Measurements from ENCODE around the gene VARS2.
A peak's percentile ranks its signal among the peaks of the same experiment; 100 is the strongest.

Gene VARS2

DNA sequence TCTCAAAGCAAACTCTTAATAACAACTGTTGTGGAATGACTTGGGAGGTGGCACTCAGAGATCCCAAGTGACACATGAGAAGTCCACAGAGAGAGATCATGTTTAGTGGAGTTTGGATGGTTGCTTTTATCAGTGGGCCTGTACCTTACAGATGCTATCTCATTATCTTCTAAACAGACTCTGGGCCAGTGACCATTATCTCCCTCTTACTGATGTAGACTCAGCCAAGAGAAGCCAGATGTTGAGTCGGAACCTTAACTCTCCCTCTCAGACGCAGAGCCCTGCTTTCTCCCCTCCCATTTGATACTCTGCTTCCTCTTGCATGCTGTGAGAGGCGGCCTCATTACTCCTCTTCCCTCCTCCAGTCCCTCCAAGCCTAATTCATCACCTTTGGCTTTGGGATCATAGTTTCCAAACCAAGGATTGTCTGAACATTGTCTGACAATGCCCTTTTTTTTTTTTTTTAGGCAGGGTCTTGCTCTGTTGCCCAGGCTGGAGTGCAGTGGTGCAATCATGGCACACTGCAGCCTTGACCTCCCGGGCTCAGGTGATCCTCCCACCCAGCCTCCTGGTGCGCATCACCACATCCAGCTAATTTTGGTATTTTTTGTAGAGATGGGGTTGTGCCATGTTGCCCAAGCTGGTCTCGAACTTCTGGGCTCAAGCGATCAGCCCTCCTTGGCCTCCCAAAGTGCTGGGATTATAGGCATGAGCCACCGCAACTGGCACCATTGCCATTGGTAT, 34.2 kb upstream of the VARS2 start:
- Histone ChIP-seq H3K23ac (ENCODE audit: low read length) (no peak overlapping the region), H3K27me3 (ENCODE audit: insufficient read depth, low read length, poor library complexity) (no peaks in the 10 kb centered on the region), H2BK15ac (replicated peaks; ENCODE audit: low read depth) (no peak overlapping the region), H3K79me1 (ENCODE audit: low read length) (peaks cover 3% of the 10 kb centered on the region), H3K56ac (ENCODE audit: low read length) (peak overlapping the region; percentile 86), H3K27ac (ENCODE audit: low read depth, low read length) (no peak overlapping the region), H3K18ac (ENCODE audit: low read length) (no peak overlapping the region), H2BK5ac (ENCODE audit: low read length) (no peak overlapping the region), H3K36me3 (ENCODE audit: control insufficient read depth, insufficient read depth, low read length) (no peaks in the 10 kb centered on the region), H2BK120ac (ENCODE audit: low read depth, low read length) (no peak overlapping the region), H3K79me2 (ENCODE audit: control insufficient read depth, insufficient read depth, low read length) (peaks cover 10% of the 10 kb centered on the region), H3K4me2 (ENCODE audit: low read length) (no peak overlapping the region), H4K5ac (ENCODE audit: low read length) (no peak overlapping the region), H3K4ac (ENCODE audit: low read depth, low read length) (no peak overlapping the region), H2AK5ac (ENCODE audit: low read length) (no peak overlapping the region), H3K4me3 (ENCODE audit: low read length) (no peak overlapping the region), H3K9ac (ENCODE audit: low read length) (no peak overlapping the region), H3K4me1 (ENCODE audit: control insufficient read depth, low read depth, low read length) (peaks cover 21% of the 10 kb centered on the region), H4K8ac (ENCODE audit: low read depth, low read length) (no peak overlapping the region)
- peak; percentile 41 for DNase-seq
- no CpG with 5 or more reads among the region's 8 CpGs for WGBS (ENCODE audit: extremely low coverage, insufficient coverage, low lambda C conversion rate)

DNA sequence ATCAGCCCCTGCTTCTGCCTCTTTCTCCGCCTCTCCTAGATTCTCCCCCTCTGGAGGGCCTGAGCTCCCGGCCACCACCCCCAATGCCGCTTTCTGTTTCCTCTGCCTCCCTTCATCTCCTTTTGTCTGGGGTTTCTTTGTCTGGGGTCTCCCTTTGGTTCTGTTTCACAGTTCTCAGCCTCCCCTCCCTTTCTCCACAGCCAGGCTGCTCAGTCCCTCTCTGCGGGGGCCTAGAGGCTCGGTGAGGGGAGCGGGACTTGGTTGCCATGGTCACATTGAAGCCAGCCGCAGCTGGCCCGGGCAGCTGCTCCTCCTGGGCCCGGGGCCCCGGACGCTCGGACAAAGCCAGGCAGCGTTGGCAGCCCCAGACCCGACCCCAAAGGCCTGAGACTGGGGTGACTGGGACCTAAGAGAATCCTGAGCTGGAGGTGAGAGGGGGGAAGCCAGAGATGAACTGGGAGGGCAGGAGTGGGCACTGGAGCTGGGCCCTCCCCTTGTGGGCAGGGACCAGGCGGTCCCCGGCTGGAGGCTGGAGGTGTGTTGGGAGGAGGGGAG, 33.3 kb upstream of the VARS2 start:
- H3K79me2 ChIP-seq (ENCODE audit: control insufficient read depth, insufficient read depth, low read length): peaks cover 20% of the 10 kb centered on the region
- no CpG with 5 or more reads among the region's 16 CpGs for WGBS (ENCODE audit: extremely low coverage, insufficient coverage, low lambda C conversion rate)
- no peak overlapping the region for H3K27ac ChIP-seq (ENCODE audit: low read depth, low read length)
- H3K56ac ChIP-seq (ENCODE audit: low read length): peak overlapping the region; percentile 86
- no peak overlapping the region for H2BK5ac ChIP-seq (ENCODE audit: low read length)
- H3K79me1 ChIP-seq (ENCODE audit: low read length): peaks cover 7% of the 10 kb centered on the region
- peak; percentile 73 for DNase-seq
- no peak overlapping the region for H4K8ac ChIP-seq (ENCODE audit: low read depth, low read length)
- peak overlapping the region; percentile 55 for H3K9ac ChIP-seq (ENCODE audit: low read length)
- H4K5ac ChIP-seq (ENCODE audit: low read length): no peak overlapping the region
- H3K23ac ChIP-seq (ENCODE audit: low read length): peak overlapping the region; percentile 6
- no peak overlapping the region for H2BK120ac ChIP-seq (ENCODE audit: low read depth, low read length)
- H3K18ac ChIP-seq (ENCODE audit: low read length): peak overlapping the region; percentile 2
- no peaks in the 10 kb centered on the region for H3K36me3 ChIP-seq (ENCODE audit: control insufficient read depth, insufficient read depth, low read length)
- H3K4me3 ChIP-seq (ENCODE audit: low read length): peak overlapping the region; percentile 6
- no peaks in the 10 kb centered on the region for H3K27me3 ChIP-seq (ENCODE audit: insufficient read depth, low read length, poor library complexity)
- peaks cover 26% of the 10 kb centered on the region for H3K4me1 ChIP-seq (ENCODE audit: control insufficient read depth, low read depth, low read length)
- peak overlapping the region; percentile 71 for H3K4me2 ChIP-seq (ENCODE audit: low read length)
- H2AK5ac ChIP-seq (ENCODE audit: low read length): no peak overlapping the region
- no peak overlapping the region for H2BK15ac ChIP-seq (replicated peaks; ENCODE audit: low read depth)
- H3K4ac ChIP-seq (ENCODE audit: low read depth, low read length): peak overlapping the region; percentile 70

DNA sequence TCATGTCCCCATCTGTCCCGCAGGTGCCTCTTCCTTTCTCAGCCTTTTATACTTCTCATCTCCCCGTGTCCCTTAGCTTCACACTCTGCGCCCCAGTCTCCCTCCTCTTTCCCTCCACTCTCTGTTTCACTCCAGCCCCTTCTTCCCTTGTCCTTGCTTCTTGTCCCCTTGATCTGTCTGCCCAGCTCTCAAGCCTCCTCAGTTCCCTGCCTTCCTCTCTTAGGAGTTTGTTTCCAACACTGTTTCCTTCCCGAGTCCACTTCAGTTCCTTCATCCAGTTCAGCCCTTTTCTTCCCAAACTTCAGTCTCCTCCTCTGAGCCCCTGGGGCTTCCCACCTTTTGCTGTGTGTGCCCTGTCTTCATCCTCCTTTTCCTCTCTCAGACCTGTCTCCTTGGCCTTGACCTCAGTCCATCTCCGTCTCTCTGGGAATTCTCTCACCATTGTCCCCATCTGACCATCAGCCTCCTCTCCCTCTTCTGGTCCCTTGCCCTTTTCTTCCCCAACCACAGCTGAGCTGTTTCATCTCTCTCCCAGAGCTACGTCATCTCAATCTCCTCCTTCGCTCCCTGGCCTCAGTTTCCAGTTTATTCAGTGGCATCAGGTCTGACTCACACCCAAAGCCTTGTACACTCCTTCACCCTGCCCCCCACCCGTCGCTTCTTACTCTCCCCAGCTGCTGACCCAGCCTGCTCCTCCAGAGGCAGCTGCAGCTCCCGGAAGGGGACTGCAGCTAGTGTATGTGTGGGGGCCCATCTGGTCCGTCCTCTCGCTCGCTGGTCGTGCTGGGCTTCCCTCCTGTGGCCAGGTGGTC, 32.4 kb upstream of the VARS2 start:
- H2BK120ac ChIP-seq (ENCODE audit: low read depth, low read length): no peak overlapping the region
- peak overlapping the region; percentile 55 for H3K9ac ChIP-seq (ENCODE audit: low read length)
- H2BK5ac ChIP-seq (ENCODE audit: low read length): peak overlapping the region; percentile 23
- H4K5ac ChIP-seq (ENCODE audit: low read length): peak overlapping the region; percentile 52
- no peaks in the 10 kb centered on the region for H3K27me3 ChIP-seq (ENCODE audit: insufficient read depth, low read length, poor library complexity)
- peak; percentile 37 for DNase-seq
- H3K4ac ChIP-seq (ENCODE audit: low read depth, low read length): no peak overlapping the region
- H3K36me3 ChIP-seq (ENCODE audit: control insufficient read depth, insufficient read depth, low read length): no peaks in the 10 kb centered on the region
- no peak overlapping the region for H4K8ac ChIP-seq (ENCODE audit: low read depth, low read length)
- H2BK15ac ChIP-seq (replicated peaks; ENCODE audit: low read depth): no peak overlapping the region
- H3K27ac ChIP-seq (ENCODE audit: low read depth, low read length): peak overlapping the region; percentile 40
- peaks cover 24% of the 10 kb centered on the region for H3K79me2 ChIP-seq (ENCODE audit: control insufficient read depth, insufficient read depth, low read length)
- WGBS (ENCODE audit: extremely low coverage, insufficient coverage, low lambda C conversion rate): no CpG with 5 or more reads among the region's 14 CpGs
- peaks cover 7% of the 10 kb centered on the region for H3K79me1 ChIP-seq (ENCODE audit: low read length)
- peak overlapping the region; percentile 90 for H2AK5ac ChIP-seq (ENCODE audit: low read length)
- H3K23ac ChIP-seq (ENCODE audit: low read length): peak overlapping the region; percentile 33
- H3K4me1 ChIP-seq (ENCODE audit: control insufficient read depth, low read depth, low read length): peaks cover 29% of the 10 kb centered on the region
- H3K4me2 ChIP-seq (ENCODE audit: low read length): peak overlapping the region; percentile 14
- peak overlapping the region; percentile 85 for H3K56ac ChIP-seq (ENCODE audit: low read length)
- no peak overlapping the region for H3K4me3 ChIP-seq (ENCODE audit: low read length)
- H3K18ac ChIP-seq (ENCODE audit: low read length): peak overlapping the region; percentile 2

DNA sequence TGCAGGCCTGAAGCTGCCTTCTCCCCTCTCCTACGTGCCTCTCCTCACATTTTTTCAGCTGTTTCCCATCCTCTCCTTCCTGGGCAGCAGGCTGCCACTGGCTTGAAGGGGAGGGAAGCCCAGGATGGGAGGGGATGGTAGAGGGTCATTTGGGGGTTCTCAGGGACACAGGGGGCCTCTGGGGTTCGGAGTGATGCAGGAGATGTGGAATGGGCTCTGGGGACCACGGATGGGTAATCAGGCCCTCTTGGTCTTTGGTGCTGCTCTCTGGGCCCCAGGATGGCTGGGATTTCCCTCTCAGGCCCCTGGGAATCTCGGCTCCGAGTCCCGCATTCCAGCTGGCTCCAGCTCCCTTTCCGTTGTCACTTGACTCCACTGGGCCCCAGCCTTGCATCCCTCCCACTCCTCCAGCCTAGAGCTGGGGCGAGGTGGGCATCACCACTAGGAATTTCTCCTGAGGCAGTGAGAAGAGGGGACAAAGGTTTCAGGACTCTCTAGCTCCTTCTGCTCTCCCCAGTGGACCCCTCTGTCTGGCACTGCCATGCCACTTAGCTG, 31.8 kb upstream of the VARS2 start:
- Histone ChIP-seq H3K23ac (ENCODE audit: low read length) (no peak overlapping the region), H3K27me3 (ENCODE audit: insufficient read depth, low read length, poor library complexity) (no peaks in the 10 kb centered on the region), H4K5ac (ENCODE audit: low read length) (no peak overlapping the region), H2BK15ac (replicated peaks; ENCODE audit: low read depth) (no peak overlapping the region), H2BK120ac (ENCODE audit: low read depth, low read length) (no peak overlapping the region), H3K4me1 (ENCODE audit: control insufficient read depth, low read depth, low read length) (peaks cover 32% of the 10 kb centered on the region), H3K18ac (ENCODE audit: low read length) (peak overlapping the region; percentile 2), H3K79me1 (ENCODE audit: low read length) (peaks cover 7% of the 10 kb centered on the region), H2BK5ac (ENCODE audit: low read length) (peak overlapping the region; percentile 14), H3K27ac (ENCODE audit: low read depth, low read length) (peak overlapping the region; percentile 40), H3K4ac (ENCODE audit: low read depth, low read length) (no peak overlapping the region), H3K4me2 (ENCODE audit: low read length) (no peak overlapping the region), H3K9ac (ENCODE audit: low read length) (peak overlapping the region; percentile 55), H3K36me3 (ENCODE audit: control insufficient read depth, insufficient read depth, low read length) (no peaks in the 10 kb centered on the region), H3K56ac (ENCODE audit: low read length) (peak overlapping the region; percentile 85), H3K79me2 (ENCODE audit: control insufficient read depth, insufficient read depth, low read length) (peaks cover 28% of the 10 kb centered on the region), H4K8ac (ENCODE audit: low read depth, low read length) (no peak overlapping the region), H2AK5ac (ENCODE audit: low read length) (no peak overlapping the region), H3K4me3 (ENCODE audit: low read length) (no peak overlapping the region)
- no CpG with 5 or more reads among the region's 8 CpGs for WGBS (ENCODE audit: extremely low coverage, insufficient coverage, low lambda C conversion rate)
- peak; percentile 78 for DNase-seq

DNA sequence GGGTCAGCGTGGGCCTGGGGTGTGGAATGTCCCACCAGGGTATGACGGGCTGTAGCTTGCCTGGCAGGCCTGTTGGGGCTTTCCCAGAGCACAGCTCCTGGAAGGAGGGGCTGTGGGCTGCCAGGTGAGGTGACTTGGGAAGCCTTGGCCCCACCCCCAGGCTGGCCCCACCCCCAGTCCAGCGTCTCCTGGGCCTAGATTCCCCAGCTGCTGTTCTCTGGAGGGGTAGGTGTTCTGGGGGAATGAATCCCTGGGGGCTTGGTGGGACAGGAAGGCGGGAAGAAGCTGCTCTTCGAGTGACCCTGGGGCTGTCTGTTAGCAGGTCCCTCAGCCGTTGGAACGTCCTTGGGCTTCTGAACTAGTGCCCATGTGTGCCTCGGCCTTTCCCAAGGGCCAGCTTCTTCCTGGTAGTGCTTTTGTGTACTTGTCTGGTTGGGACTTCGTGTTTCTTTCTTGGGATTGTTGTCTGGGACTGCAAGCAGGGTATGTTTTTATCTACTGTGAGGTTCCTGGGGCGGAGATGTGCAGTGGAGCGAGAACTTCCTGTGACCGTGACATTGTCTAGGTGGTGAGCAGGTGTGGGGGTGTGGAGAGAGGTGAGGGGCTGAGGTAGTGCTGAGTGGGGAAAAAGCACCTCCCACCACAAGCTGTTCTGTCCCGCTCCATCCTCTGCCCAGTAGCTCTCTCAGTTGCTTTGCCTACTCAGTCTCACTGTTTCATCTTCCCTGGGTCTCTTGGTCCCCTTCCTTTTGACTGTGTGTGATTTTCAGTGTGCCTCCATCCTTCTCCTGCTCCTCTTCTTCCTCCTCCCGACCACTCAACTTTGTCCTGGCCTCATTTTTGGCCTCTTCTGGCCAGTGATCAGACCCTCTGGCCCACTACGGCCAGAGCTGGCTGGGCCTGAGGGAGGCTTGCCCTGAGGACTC, 31.0 kb upstream of the VARS2 start:
- Histone ChIP-seq H3K79me1 (ENCODE audit: low read length) (peaks cover 7% of the 10 kb centered on the region), H4K8ac (ENCODE audit: low read depth, low read length) (no peak overlapping the region), H3K18ac (ENCODE audit: low read length) (peak overlapping the region; percentile 96), H3K4me3 (ENCODE audit: low read length) (peak overlapping the region; percentile 47), H3K9ac (ENCODE audit: low read length) (peak overlapping the region; percentile 77), H3K27me3 (ENCODE audit: insufficient read depth, low read length, poor library complexity) (no peaks in the 10 kb centered on the region), H3K4me1 (ENCODE audit: control insufficient read depth, low read depth, low read length) (peaks cover 30% of the 10 kb centered on the region), H2BK15ac (replicated peaks; ENCODE audit: low read depth) (no peak overlapping the region), H2BK5ac (ENCODE audit: low read length) (peak overlapping the region; percentile 68), H3K4me2 (ENCODE audit: low read length) (peak overlapping the region; percentile 69), H2BK120ac (ENCODE audit: low read depth, low read length) (no peak overlapping the region), H3K36me3 (ENCODE audit: control insufficient read depth, insufficient read depth, low read length) (no peaks in the 10 kb centered on the region), H3K27ac (ENCODE audit: low read depth, low read length) (peak overlapping the region; percentile 61), H3K23ac (ENCODE audit: low read length) (peak overlapping the region; percentile 94), H3K4ac (ENCODE audit: low read depth, low read length) (peak overlapping the region; percentile 60), H2AK5ac (ENCODE audit: low read length) (peak overlapping the region; percentile 95), H3K56ac (ENCODE audit: low read length) (peak overlapping the region; percentile 85), H3K79me2 (ENCODE audit: control insufficient read depth, insufficient read depth, low read length) (peaks cover 33% of the 10 kb centered on the region), H4K5ac (ENCODE audit: low read length) (no peak overlapping the region)
- DNase-seq: peak; percentile 90
- no CpG with 5 or more reads among the region's 15 CpGs for WGBS (ENCODE audit: extremely low coverage, insufficient coverage, low lambda C conversion rate)
